Uterus (tissue), 4 donors: ENCODE data around the gene CAPZB. TPM values are rescaled to one million over a fixed set of nuclear protein-coding genes. Genes with fewer than 3 reads are reported as not detected.

Source experiments
- DNase-seq, 2 donors: peaks; one replicate each; pipeline ENCODE4 v3.0.0-alpha.2; 2019 to 2020
- H3K27ac ChIP-seq, 2 donors: fragments of 200-600 bp; sonication (generic); 1 replicate in 1 of 2; 2 replicates in 1 of 2; pipeline ENCODE4 v1.5.1; 2016 to 2018
- H3K27me3 ChIP-seq, 2 donors: fragments of 200-600 bp; sonication (generic); one replicate each; pipeline ENCODE4 v1.5.1; 2018 to 2019; ENCODE audit warnings: control low read depth in 1 of 2
- H3K36me3 ChIP-seq, 2 donors: fragments of 200-600 bp; sonication (generic); one replicate each; pipeline ENCODE4 v1.5.1; 2019; ENCODE audit warnings: control low read depth in 1 of 2
- H3K4me1 ChIP-seq, 2 donors: fragments of 200-600 bp; sonication (generic); one replicate each; pipeline ENCODE4 v1.5.1; 2018 to 2019; ENCODE audit warnings: control low read depth in 1 of 2
- H3K4me3 ChIP-seq, 2 donors: fragments of 200-600 bp; sonication (generic); 1 replicate in 1 of 2; 2 replicates in 1 of 2; pipeline ENCODE4 v1.5.1; 2018 to 2019; ENCODE audit warnings: mild to moderate bottlenecking in 1 of 2
- H3K9me3 ChIP-seq, 2 donors: fragments of 200-600 bp; sonication (generic); one replicate each; pipeline ENCODE4 v1.5.1; 2019; ENCODE audit warnings: control low read depth in 1 of 2
- CTCF ChIP-seq, 4 experiments: fragments of 200-600 bp in 2 of 4; fragments of 450-650 bp in 2 of 4; sonication (generic) in 2 of 4; IDR thresholded peaks; one replicate each; pipeline ENCODE4 v1.5.1; 2016 to 2019; ENCODE audit warnings: antibody characterized with exemption in 4 of 4, mild to moderate bottlenecking in 2 of 4, moderate library complexity in 1 of 4
- POLR2A ChIP-seq, 2 donors: fragments of 450-650 bp; IDR thresholded peaks; one replicate each; pipeline ENCODE4 v1.6.1; 2016; ENCODE audit warnings: antibody characterized with exemption in 2 of 2, mild to moderate bottlenecking in 1 of 2, moderate library complexity in 1 of 2
- intact Hi-C: fragments of 100-400 bp; cut with DNase I; formaldehyde crosslinking; loops from one replicate; pipeline ENCODE4 v1.15.1; 2023; ENCODE audit warnings: low total_unique reads
- total RNA-seq, 4 donors: library from RNA; depleted of rRNA in 3 of 4; stranded (reverse); fragments of >200 nt in 3 of 4; gene quantifications; one replicate each; pipeline versions ENCODE4 v1.1.0 to v1.2.4, GENCODE V29; 2014 to 2023
- donor health status: DM: yes; HTN: yes; CAD: no.

CAPZB gene
- total RNA-seq, 4 donors from 2014 or later, result 94.4 to 281 (median 141) TPM

- DNase-seq, result no peak
- Histone ChIP-seq H3K36me3 (no peaks in the 10 kb centered on the region), H3K27ac (peak overlapping the region; percentile 37 to 57), H3K4me3 (no peak overlapping the region), H3K9me3 (no peaks in the 10 kb centered on the region), H3K27me3 (no peaks in the 10 kb centered on the region), H3K4me1 (peaks cover 4 to 14% of the 10 kb centered on the region in 2 donors)
- intact Hi-C loops, result no loop called here
- TF ChIP-seq POLR2A (IDR thresholded peaks at IDR 0.05), result no peak
- TF ChIP-seq CTCF (IDR thresholded peaks at IDR 0.05), result no peak
These were observed 16.3 kb downstream of the CAPZB start for GRCh38 chr1:19469004-19469403.

GRCh38 chr1:19468397-19468956 lies 16.9 kb downstream of the CAPZB start:
- Histone ChIP-seq H3K4me3 (no peak overlapping the region), H3K36me3 (no peaks in the 10 kb centered on the region), H3K9me3 (no peaks in the 10 kb centered on the region), H3K27ac (peak overlapping the region; percentile 37 to 75), H3K27me3 (no peaks in the 10 kb centered on the region), H3K4me1 (peaks cover 4 to 14% of the 10 kb centered on the region in 2 donors)
- no peak for TF ChIP-seq CTCF (IDR thresholded peaks at IDR 0.05)
- no peak for TF ChIP-seq POLR2A (IDR thresholded peaks at IDR 0.05)
- no peak for DNase-seq
- intact Hi-C loops, result no loop called here

DNA sequence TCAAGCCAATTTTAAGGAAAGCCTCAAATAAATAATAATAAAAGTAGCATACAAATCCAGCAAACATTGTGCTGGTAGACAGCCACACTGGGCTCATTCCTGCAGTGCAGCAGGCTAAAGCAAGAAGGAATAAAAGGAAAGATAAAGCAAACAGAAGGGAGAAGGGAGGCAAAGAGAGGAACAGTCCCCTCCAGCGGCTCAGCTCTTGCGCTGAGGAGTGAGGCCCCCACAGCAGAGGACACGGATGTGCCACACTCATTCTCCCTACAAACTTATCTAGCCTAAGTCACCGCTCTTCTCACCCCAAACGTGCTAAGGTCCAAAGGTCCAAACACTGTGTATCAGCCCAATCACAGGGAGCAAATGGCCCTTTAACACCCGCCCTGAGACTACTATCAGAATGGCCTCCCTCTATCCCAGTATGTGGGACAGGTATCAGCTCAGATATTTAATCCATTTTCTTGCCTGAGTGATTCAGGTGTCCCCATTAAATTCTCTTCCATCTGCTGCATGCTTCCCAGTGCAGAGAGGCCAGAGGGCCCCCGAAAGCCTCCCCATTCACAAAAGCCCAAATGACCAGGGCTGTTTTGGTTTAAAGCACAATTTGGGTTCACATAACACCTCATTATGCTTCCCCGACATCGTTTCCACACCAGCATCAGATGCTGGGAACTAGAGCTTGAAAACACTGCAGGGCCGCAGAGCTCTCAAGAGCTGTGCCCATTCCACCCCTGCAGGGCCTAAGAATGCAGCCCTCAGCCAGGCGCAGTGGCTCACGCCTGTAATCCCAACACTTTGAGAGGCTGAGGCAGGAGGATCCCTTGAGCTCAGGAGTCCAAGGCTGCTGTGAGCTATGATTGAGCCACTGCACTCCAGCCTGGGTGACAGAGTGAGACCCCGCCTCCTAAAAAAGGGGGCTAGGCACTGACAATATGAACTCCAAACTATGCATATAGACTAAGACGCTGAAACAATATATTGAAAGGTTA lies 17.8 kb downstream of the CAPZB start:
- intact Hi-C loops, result no loop called here
- Histone ChIP-seq H3K4me3 (no peak overlapping the region), H3K27ac (peak overlapping the region; percentile 21 to 75), H3K4me1 (peaks cover 4 to 14% of the 10 kb centered on the region in 2 donors), H3K36me3 (no peaks in the 10 kb centered on the region), H3K27me3 (no peaks in the 10 kb centered on the region), H3K9me3 (no peaks in the 10 kb centered on the region)
- TF ChIP-seq POLR2A (IDR thresholded peaks at IDR 0.05) (no peak), CTCF (IDR thresholded peaks at IDR 0.05) (no peak)
- DNase-seq, result no peak

DNA sequence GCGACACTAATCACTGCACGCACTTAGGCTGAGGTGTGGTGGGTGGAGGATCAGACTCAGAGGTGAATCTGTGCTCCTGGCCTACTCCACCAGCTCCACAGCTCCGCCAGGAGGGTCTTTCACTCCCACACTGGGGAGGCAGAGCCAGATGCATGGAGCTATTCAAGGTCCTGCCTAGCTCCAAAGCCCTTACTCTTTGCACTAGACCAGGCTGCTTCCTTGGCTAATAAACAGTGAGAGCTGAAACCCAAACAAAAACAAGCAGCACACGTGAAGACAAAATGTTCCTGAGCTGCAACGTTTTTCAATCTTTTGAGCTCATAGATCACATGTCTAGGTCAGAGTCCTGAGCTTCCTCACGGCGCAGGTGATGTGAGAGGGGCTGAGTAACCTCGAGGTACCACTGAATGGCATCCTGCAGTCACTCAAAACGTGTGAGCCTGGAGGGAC lies 19.2 kb downstream of the CAPZB start:
- H3K27me3 ChIP-seq, result no peaks in the 10 kb centered on the region
- intact Hi-C loops, result no loop called here
- H3K36me3 ChIP-seq, result no peaks in the 10 kb centered on the region
- peaks cover 3 to 14% of the 10 kb centered on the region in 2 donors for H3K4me1 ChIP-seq
- no peak for TF ChIP-seq CTCF (IDR thresholded peaks at IDR 0.05)
- DNase-seq, result no peak
- H3K27ac ChIP-seq, result peak overlapping the region; percentile 36 to 75
- no peaks in the 10 kb centered on the region for H3K9me3 ChIP-seq
- no peak overlapping the region for H3K4me3 ChIP-seq

DNA sequence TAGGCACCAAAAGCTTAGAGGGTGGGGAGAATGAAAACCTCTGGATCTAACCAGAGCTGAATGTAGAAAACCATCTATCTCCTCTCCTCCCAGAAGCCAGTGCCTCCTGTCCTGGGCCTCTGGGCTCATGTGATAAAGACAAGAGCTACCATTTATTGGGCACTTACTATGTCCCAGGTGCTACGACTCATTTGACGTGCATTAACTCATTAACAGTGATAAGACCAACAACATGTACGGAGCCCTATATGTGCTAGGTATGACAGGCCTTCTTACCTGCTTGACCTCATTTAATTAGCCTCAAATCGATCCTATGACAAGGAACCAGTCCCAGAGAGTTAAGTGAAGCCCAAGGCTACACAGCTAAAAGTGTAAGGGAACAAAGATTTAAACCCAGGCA lies 19.7 kb downstream of the CAPZB start:
- no peaks in the 10 kb centered on the region for H3K27me3 ChIP-seq
- no peak overlapping the region for H3K4me3 ChIP-seq
- no peaks in the 10 kb centered on the region for H3K9me3 ChIP-seq
- H3K36me3 ChIP-seq, result no peaks in the 10 kb centered on the region
- peak overlapping the region; percentile 36 to 75 for H3K27ac ChIP-seq
- intact Hi-C loops, result no loop called here
- no peak for TF ChIP-seq CTCF (IDR thresholded peaks at IDR 0.05)
- peaks cover 0 to 14% of the 10 kb centered on the region in 2 donors for H3K4me1 ChIP-seq
- DNase-seq, result no peak
